ENCODE measurements around the gene PCNT. TPM values are rescaled to one million over a fixed set of nuclear protein-coding genes. Genes with fewer than 3 reads are reported as not detected.

The PCNT gene
- total and polyA plus RNA-seq, 9 of the 15 experiments (the other 6 are each of a cell fraction or from before 2014, with no cell fraction given) = 9.1 to 53.5 (median 31.3) TPM

DNA sequence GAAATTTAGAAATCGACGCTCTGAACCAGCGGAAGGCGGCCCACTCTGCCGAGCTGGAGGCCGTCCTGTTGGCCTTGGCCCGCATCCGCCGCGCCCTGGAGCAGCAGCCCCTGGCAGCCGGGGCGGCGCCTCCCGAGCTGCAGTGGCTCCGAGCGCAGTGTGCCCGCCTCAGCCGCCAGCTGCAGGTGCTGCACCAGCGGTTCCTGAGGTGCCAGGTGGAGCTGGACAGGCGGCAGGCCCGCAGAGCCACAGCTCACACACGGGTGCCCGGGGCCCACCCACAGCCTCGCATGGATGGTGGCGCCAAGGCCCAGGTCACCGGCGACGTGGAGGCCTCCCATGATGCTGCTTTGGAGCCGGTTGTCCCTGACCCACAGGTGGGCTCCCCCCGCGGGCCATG is 87.7 kb downstream of the PCNT start:
- FAIRE-seq = no peak
- H3K9me1 ChIP-seq (ENCODE audit: control insufficient read depth, insufficient read depth, low read length) = no peaks in the 10 kb centered on the region
- in situ Hi-C loops (cut with MboI) = no loop called here
- H3K4me1 ChIP-seq (replicated peaks in 1 of 2; ENCODE audit: control insufficient read depth in 2 of 2, insufficient read depth in 2 of 2, low read length in 2 of 2) = peaks cover 0 to 12% of the 10 kb centered on the region in 2 experiments; a peak in 1 of 5 replicates
- no peaks in the 10 kb centered on the region for H3K27me3 ChIP-seq (ENCODE audit: control insufficient read depth in 2 of 2, insufficient read depth in 2 of 2, low read length in 2 of 2)
- H3K27ac ChIP-seq (ENCODE audit: extremely low read depth, low read depth, low read length) = no peak overlapping the region
- intact Hi-C loops (cut with micrococcal nuclease) = no loop called here
- 0 out of 2 replicates have a peak, but pooled peaks have one; percentile 37 for TF ChIP-seq POLR2G (IDR thresholded peaks at IDR 0.05; ENCODE audit: low read depth, low read length)
- peak; percentile 27 for TF ChIP-seq RBM22 (IDR thresholded peaks at IDR 0.05; ENCODE audit: low read depth, low read length, poor library complexity, severe bottlenecking)
- no peak for TF ChIP-seq MED1 (CRISPR knock-in tag; IDR thresholded peaks at IDR 0.05; ENCODE audit: borderline replicate concordance)
- WGBS (ENCODE audit: insufficient coverage, low coverage, missing lambda C conversion rate) = over 99% methylated on average over 15 of the region's 31 CpGs
- H3K4me3 ChIP-seq = no peak overlapping the region
- no TSS peak for BruUV-seq (replicated peaks)
- ATAC-seq = no peak
- ChIA-PET CTCF (ENCODE audit: low intra/inter-chr PET ratio) (no interaction called here), POLR2A (interaction anchor here (0.7 to 1.0 kb wide), 2 partner anchors 12 to 46 kb away, joined by 3 read pairs; no protein-coding TSS in a partner anchor)
- no peaks in the 10 kb centered on the region for H3K9me3 ChIP-seq (replicated peaks; ENCODE audit: control insufficient read depth, insufficient read depth, low read depth, low read length)
- H3K79me2 ChIP-seq (ENCODE audit: control insufficient read depth, insufficient read depth, low read length) = no peaks in the 10 kb centered on the region
- no peak for DNase-seq (ENCODE audit: extremely low read depth in 1 of 4, low spot score in 3 of 4)
- H3K36me3 ChIP-seq (ENCODE audit: control insufficient read depth, insufficient read depth, low read length) = peaks cover 56% of the 10 kb centered on the region; the same call in 2 of the 3 replicates
- H2AFZ ChIP-seq (ENCODE audit: low read depth, low read length) = no peak overlapping the region
- H4K20me1 ChIP-seq (replicated peaks; ENCODE audit: control insufficient read depth, insufficient read depth, low read length) = no peaks in the 10 kb centered on the region
- H3K9ac ChIP-seq (ENCODE audit: insufficient read depth in 1 of 2, low read depth in 2 of 2, low read length in 2 of 2) = no peak overlapping the region; a peak in 1 of 4 replicates
- no peak overlapping the region for H3K4me2 ChIP-seq (ENCODE audit: insufficient read depth, low read length)

DNA sequence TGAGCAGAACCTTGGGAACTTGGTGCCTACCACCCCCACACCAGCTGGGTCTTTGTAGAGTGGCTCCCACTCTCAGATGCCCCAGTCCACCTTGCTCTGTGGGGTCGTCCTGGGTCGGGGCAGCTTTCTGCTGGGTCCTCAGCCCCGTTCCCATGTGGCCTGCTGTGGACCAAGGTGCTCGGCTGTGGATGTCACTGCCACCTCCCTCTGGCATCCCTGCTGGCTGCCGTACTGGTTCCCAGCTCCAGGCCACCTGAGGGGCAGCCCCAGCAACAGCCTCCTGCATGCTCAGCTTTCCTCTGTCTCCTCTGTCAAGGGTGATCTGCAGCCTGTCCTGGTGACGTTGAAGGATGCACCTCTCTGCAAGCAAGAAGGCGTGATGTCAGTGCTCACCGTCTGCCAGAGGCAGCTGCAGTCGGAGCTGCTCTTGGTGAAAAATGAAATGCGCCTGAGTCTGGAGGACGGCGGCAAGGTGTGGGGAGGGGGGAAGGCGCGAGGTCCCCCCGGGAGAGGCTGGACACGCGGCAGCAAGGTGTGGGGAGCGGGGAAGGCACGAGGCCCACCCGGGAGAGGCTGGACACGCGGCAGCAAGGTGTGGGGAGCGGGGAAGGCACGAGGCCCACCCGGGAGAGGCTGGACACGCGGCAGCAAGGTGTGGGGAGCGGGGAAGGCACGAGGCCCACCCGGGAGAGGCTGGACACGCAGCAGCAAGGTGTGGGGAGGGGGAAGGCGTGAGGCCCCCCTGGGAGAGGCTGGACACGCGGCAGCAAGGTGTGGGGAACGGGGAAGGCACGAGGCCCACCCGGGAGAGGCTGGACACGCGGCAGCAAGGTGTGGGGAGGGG is 88.8 kb downstream of the PCNT start:
- ATAC-seq (no peak), FAIRE-seq (no peak), DNase-seq (ENCODE audit: extremely low read depth in 1 of 4, low spot score in 3 of 4) (no peak)
- Histone ChIP-seq H2AFZ (ENCODE audit: low read depth, low read length) (no peak overlapping the region), H3K79me2 (ENCODE audit: control insufficient read depth, insufficient read depth, low read length) (no peaks in the 10 kb centered on the region), H3K9ac (ENCODE audit: insufficient read depth in 1 of 2, low read depth in 2 of 2, low read length in 2 of 2) (no peak overlapping the region), H4K20me1 (replicated peaks; ENCODE audit: control insufficient read depth, insufficient read depth, low read length) (no peaks in the 10 kb centered on the region), H3K27me3 (ENCODE audit: control insufficient read depth in 2 of 2, insufficient read depth in 2 of 2, low read length in 2 of 2) (no peaks in the 10 kb centered on the region), H3K4me2 (ENCODE audit: insufficient read depth, low read length) (no peak overlapping the region), H3K27ac (ENCODE audit: extremely low read depth, low read depth, low read length) (no peak overlapping the region), H3K36me3 (ENCODE audit: control insufficient read depth, insufficient read depth, low read length) (peaks cover 53% of the 10 kb centered on the region; the same call in 2 of the 3 replicates), H3K9me1 (ENCODE audit: control insufficient read depth, insufficient read depth, low read length) (no peaks in the 10 kb centered on the region), H3K4me1 (replicated peaks in 1 of 2; ENCODE audit: control insufficient read depth in 2 of 2, insufficient read depth in 2 of 2, low read length in 2 of 2) (peaks cover 0 to 12% of the 10 kb centered on the region in 2 experiments; a peak in 1 of 5 replicates), H3K4me3 (no peak overlapping the region), H3K9me3 (replicated peaks; ENCODE audit: control insufficient read depth, insufficient read depth, low read depth, low read length) (no peaks in the 10 kb centered on the region)
- peak; percentile 64 for TF ChIP-seq POLR2G (IDR thresholded peaks at IDR 0.05; ENCODE audit: low read depth, low read length)
- no peak for TF ChIP-seq ZNF263 (CRISPR knock-in tag; IDR thresholded peaks at IDR 0.05; ENCODE audit: borderline replicate concordance)
- POLR2A ChIA-PET = interaction anchor here (0.6 kb wide), 1 partner anchor 166 kb away, joined by 3 read pairs; no protein-coding TSS in a partner anchor
- BruUV-seq (replicated peaks) = no TSS peak
- in situ Hi-C loops (cut with MboI) (no loop called here), intact Hi-C loops (cut with micrococcal nuclease) (no loop called here)
- CTCF ChIA-PET (ENCODE audit: low intra/inter-chr PET ratio) = no interaction called here
- WGBS (ENCODE audit: insufficient coverage, low coverage, missing lambda C conversion rate) = 84% methylated on average over 19 of the region's 39 CpGs
